Suprapubic skin (tissue), 4 donors: ENCODE data around the gene MYO1F. TPM values are rescaled to one million over a fixed set of nuclear protein-coding genes. Genes with fewer than 3 reads are reported as not detected.

ENCODE experiments used
- DNase-seq, 2 donors: peaks; one replicate each; pipeline ENCODE4 v3.0.0-alpha.2; 2019; ENCODE audit warnings: low spot score in 2 of 2
- H3K27ac ChIP-seq: fragments of 200-600 bp; sonication (generic); one replicate; pipeline ENCODE4 v1.5.1; 2019
- H3K27me3 ChIP-seq: fragments of 200-600 bp; sonication (generic); one replicate; pipeline ENCODE4 v1.5.1; 2019
- H3K36me3 ChIP-seq: fragments of 200-600 bp; sonication (generic); one replicate; pipeline ENCODE4 v1.5.1; 2019
- H3K4me1 ChIP-seq: fragments of 200-600 bp; sonication (generic); one replicate; pipeline ENCODE4 v1.5.1; 2019
- H3K4me3 ChIP-seq: fragments of 200-600 bp; sonication (generic); one replicate; pipeline ENCODE4 v1.5.1; 2019; ENCODE audit warnings: mild to moderate bottlenecking
- H3K9me3 ChIP-seq: fragments of 200-600 bp; sonication (generic); one replicate; pipeline ENCODE4 v1.5.1; 2019
- EP300 ChIP-seq: sonication (generic); formaldehyde crosslinking; IDR thresholded peaks from one replicate; pipeline ENCODE4 v1.6.1; 2017; ENCODE audit warnings: antibody characterized with exemption
- POLR2A ChIP-seq, 2 donors: fragments of 450-650 bp; IDR thresholded peaks; one replicate each; pipeline ENCODE4 v1.6.1; 2017; ENCODE audit warnings: antibody characterized with exemption in 2 of 2, mild to moderate bottlenecking in 2 of 2, moderate library complexity in 2 of 2
- POLR2AphosphoS5 ChIP-seq, 3 donors: sonication (generic); formaldehyde crosslinking; IDR thresholded peaks; one replicate each; pipeline ENCODE4 v1.6.1; 2017; ENCODE audit warnings: antibody characterized with exemption in 3 of 3
- WGBS: methylation state at CpG from one replicate; pipeline ENCODE4 v1.1.5; 2018; 5-methylcytosine and 5-hydroxymethylcytosine counted together
- total RNA-seq, 4 donors: library from RNA; depleted of rRNA; stranded (reverse); fragments of >200 nt; gene quantifications; one replicate each; pipeline ENCODE4 v1.1.0, GENCODE V29; 2016
- TF ChIP-seq, protein P1 (sequence below), 2 donors: fragments of 200-600 bp in 1 of 2; fragments of 450-650 bp in 1 of 2; sonication (generic) in 1 of 2; IDR thresholded peaks; one replicate each; pipeline ENCODE4 v1.5.1; 2016 to 2019; ENCODE audit warnings: antibody characterized with exemption in 2 of 2, mild to moderate bottlenecking in 1 of 2, moderate library complexity in 1 of 2

Gene MYO1F
- total RNA-seq, 4 donors from 2014 or later: 3.2 to 14.6 (median 3.3) TPM

DNA sequence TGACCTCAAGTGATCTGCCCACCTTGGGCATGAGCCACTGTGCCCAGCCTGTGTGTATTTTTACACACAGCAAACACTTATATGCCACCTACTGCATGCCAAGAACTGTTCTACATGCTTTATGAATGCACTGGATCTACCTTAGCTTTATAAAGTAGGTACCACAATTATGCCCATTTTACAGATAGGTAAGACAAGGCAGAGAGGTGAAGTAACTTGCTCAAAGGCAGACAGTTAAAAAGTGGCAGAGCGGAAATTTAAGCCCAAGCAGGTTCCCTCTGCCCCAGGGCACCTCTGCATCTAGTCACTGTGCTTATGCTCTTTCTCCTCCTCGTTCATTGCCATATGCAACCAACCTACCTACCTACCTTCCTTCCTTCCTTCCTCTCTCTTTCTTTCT is 22.8 kb upstream of the MYO1F start:
- no peak for DNase-seq
- H3K9me3 ChIP-seq: peaks cover 5% of the 10 kb centered on the region
- H3K4me1 ChIP-seq: peaks cover 10% of the 10 kb centered on the region
- peaks cover 55% of the 10 kb centered on the region for H3K36me3 ChIP-seq
- no peak overlapping the region for H3K4me3 ChIP-seq
- no peak overlapping the region for H3K27ac ChIP-seq
- TF ChIP-seq EP300 (no peak), POLR2A (IDR thresholded peaks at IDR 0.05) (no peak), POLR2AphosphoS5 (IDR thresholded peaks at IDR 0.05) (no peak)
- TF ChIP-seq, protein P1, sequence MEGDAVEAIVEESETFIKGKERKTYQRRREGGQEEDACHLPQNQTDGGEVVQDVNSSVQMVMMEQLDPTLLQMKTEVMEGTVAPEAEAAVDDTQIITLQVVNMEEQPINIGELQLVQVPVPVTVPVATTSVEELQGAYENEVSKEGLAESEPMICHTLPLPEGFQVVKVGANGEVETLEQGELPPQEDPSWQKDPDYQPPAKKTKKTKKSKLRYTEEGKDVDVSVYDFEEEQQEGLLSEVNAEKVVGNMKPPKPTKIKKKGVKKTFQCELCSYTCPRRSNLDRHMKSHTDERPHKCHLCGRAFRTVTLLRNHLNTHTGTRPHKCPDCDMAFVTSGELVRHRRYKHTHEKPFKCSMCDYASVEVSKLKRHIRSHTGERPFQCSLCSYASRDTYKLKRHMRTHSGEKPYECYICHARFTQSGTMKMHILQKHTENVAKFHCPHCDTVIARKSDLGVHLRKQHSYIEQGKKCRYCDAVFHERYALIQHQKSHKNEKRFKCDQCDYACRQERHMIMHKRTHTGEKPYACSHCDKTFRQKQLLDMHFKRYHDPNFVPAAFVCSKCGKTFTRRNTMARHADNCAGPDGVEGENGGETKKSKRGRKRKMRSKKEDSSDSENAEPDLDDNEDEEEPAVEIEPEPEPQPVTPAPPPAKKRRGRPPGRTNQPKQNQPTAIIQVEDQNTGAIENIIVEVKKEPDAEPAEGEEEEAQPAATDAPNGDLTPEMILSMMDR (IDR thresholded peaks at IDR 0.05): no peak
- WGBS: 93% methylated on average over 2 of the region's 2 CpGs
- H3K27me3 ChIP-seq: no peaks in the 10 kb centered on the region

DNA sequence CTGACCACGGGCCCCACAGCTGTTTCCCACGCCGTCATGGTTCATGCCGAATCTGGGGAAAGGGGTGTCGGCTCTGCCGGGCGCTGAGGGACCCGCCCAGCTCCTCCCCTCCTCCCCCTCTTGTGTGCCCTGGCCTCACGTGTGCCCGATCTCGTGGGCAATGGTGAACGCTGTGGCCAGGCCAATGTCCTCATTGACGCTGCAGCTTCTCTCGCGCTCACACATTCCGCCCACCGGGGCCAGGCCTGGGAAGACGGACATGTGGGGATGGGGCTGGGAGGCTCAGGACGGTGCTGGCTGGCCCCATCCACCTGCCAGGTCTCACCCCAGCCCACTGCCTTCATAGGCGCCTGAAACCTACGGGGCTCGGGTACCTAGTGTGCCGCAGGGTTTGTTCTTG is 18.9 kb upstream of the MYO1F start:
- TF ChIP-seq POLR2A (IDR thresholded peaks at IDR 0.05) (no peak), POLR2AphosphoS5 (IDR thresholded peaks at IDR 0.05) (no peak), EP300 (no peak)
- TF ChIP-seq, protein P1 (IDR thresholded peaks at IDR 0.05): no peak
- Histone ChIP-seq H3K4me3 (no peak overlapping the region), H3K27me3 (no peaks in the 10 kb centered on the region), H3K9me3 (no peaks in the 10 kb centered on the region), H3K27ac (no peak overlapping the region), H3K36me3 (peaks cover 29% of the 10 kb centered on the region), H3K4me1 (peaks cover 27% of the 10 kb centered on the region)
- 68% methylated on average over 8 of the region's 23 CpGs for WGBS
- DNase-seq: no peak

DNA sequence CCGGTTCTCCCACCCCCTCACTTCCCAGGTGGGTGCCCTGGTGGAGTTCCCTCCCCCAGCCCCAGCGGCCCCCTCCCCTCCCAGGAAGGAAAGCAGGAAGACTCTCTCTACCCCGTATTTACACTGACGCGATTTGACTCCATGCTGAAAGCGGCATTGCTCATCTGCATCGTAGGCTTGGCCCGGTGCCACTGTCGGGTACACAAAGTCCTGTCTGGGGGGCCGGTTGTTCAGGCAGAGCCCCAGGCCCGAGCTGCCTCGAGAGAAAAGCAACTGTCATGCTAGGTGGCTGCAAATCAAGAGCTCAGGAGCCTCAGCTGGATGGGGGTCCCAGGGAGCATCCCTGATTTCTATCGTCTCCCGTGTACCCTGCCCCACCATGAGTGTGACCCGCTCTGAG is 18.4 kb upstream of the MYO1F start:
- TF ChIP-seq POLR2A (IDR thresholded peaks at IDR 0.05) (no peak), POLR2AphosphoS5 (IDR thresholded peaks at IDR 0.05) (no peak), EP300 (no peak)
- TF ChIP-seq, protein P1 (IDR thresholded peaks at IDR 0.05): no peak
- H3K27me3 ChIP-seq: no peaks in the 10 kb centered on the region
- H3K4me3 ChIP-seq: no peak overlapping the region
- peaks cover 27% of the 10 kb centered on the region for H3K4me1 ChIP-seq
- H3K27ac ChIP-seq: peak overlapping the region; percentile 2
- WGBS: 82% methylated on average over 5 of the region's 15 CpGs
- DNase-seq: no peak
- H3K36me3 ChIP-seq: peaks cover 24% of the 10 kb centered on the region
- H3K9me3 ChIP-seq: no peaks in the 10 kb centered on the region

DNA sequence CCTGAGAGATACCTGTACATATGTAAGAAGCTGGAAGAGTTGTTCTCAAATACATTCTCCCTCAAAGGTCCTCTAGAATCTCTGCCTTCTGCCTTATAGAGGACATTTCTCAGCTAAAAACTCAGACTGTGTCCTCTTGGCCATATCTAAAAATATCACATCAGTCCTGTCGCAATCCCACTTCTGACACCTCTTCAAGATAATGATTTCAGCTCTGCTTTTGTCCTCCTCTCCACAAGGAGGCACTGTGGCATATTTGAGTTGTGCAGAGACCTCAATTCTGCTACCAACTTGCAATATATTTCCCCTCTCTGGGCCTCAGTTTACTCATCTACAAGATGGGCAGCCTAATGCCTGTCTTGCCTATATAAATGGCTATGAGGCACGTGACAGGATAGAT is 16.7 kb upstream of the MYO1F start:
- TF ChIP-seq EP300: no peak
- TF ChIP-seq, protein P1 (IDR thresholded peaks at IDR 0.05): no peak
- TF ChIP-seq POLR2AphosphoS5 (IDR thresholded peaks at IDR 0.05): no peak
- TF ChIP-seq POLR2A (IDR thresholded peaks at IDR 0.05): no peak
- H3K4me3 ChIP-seq: no peak overlapping the region
- 94% methylated on average over 2 of the region's 2 CpGs for WGBS
- H3K27me3 ChIP-seq: no peaks in the 10 kb centered on the region
- no peak for DNase-seq
- H3K9me3 ChIP-seq: no peaks in the 10 kb centered on the region
- peaks cover 27% of the 10 kb centered on the region for H3K4me1 ChIP-seq
- H3K27ac ChIP-seq: no peak overlapping the region
- H3K36me3 ChIP-seq: peaks cover 16% of the 10 kb centered on the region

DNA sequence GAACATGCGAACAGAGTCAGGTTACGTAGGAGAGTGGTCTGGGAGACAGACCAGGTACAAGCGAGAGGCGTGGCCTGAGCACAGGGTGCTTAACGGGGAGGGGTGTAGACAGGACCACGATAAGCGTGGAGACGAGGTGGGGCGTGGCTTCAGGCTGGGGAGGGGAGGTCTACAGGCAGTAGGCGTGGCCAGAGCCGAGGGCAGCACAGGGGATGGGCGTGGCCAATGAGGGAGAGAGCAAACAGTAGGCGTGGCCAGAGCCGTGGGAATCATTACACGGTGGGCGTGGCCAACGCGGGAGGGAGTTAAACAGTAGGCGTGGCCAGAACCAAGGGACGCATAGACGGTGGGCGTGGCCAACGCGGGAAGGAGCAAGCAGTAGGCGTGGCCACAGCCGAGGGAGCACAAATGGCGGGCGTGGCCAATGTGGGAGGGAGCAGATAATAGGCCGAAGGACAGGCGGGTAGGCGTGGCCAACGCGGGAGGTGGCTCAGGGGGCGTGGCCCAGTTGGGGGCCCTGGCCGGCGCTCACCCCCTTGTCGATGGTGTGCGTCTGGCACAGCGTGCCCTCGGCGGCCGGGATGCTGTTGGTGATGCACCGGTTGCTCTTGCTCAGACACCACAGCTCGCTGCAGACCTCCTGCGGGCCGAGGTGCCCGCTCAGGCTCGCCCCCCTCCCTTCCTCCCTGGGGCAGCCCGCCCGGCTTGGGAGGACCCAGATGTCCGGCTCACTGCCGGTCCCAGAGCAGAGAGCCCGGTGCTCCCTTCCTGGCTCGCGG is 15.2 kb upstream of the MYO1F start:
- 1% methylated on average over 34 of the region's 55 CpGs for WGBS
- Histone ChIP-seq H3K36me3 (peaks cover 14% of the 10 kb centered on the region), H3K9me3 (no peaks in the 10 kb centered on the region), H3K4me3 (peak overlapping the region; percentile 35), H3K27ac (no peak overlapping the region), H3K4me1 (peaks cover 27% of the 10 kb centered on the region), H3K27me3 (no peaks in the 10 kb centered on the region)
- no peak for TF ChIP-seq POLR2AphosphoS5 (IDR thresholded peaks at IDR 0.05)
- no peak for TF ChIP-seq EP300
- TF ChIP-seq, protein P1 (IDR thresholded peaks at IDR 0.05): no peak
- no peak for TF ChIP-seq POLR2A (IDR thresholded peaks at IDR 0.05)
- DNase-seq: peak; percentile 98 to 99
